Neural cell (in vitro differentiated cells): Measurements from ENCODE around the gene CCDC201.

Experiments used
- MXI1 ChIP-seq: fragments of 450-650 bp; conservative IDR thresholded peaks from 2 replicates; pipeline ENCODE4 v1.6.1; 2014; ENCODE audit warnings: antibody characterized with exemption, mild to moderate bottlenecking; ENCODE audit not compliant: poor library complexity, severe bottlenecking
- TF ChIP-seq, protein P1 (sequence below): fragments of 450-650 bp; IDR thresholded peaks from 2 replicates; pipeline ENCODE4 v1.5.1; 2014; ENCODE audit warnings: antibody characterized with exemption, mild to moderate bottlenecking, moderate library complexity; ENCODE audit not compliant: poor library complexity, severe bottlenecking

DNA sequence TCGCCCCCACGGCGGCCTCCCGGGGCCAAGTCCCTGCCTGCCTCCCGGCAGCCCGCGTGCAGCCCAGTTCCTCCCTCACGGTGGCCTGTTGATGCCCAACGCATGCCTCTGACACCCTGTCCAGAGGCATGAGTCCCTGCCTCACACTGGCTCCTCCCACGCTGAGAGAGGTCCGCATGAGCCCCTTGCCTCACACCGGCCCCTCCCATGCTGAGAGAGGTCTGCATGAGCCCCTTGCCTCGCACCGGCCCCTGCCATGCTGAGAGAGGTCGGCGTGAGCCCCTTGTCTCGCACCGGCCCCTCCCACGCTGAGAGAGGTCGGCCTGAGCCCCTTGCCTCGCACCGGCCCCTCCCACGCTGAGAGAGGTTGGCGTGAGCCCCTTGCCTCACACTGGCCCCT lies 59.9 kb downstream of the CCDC201 start:
- TF ChIP-seq, protein P1, sequence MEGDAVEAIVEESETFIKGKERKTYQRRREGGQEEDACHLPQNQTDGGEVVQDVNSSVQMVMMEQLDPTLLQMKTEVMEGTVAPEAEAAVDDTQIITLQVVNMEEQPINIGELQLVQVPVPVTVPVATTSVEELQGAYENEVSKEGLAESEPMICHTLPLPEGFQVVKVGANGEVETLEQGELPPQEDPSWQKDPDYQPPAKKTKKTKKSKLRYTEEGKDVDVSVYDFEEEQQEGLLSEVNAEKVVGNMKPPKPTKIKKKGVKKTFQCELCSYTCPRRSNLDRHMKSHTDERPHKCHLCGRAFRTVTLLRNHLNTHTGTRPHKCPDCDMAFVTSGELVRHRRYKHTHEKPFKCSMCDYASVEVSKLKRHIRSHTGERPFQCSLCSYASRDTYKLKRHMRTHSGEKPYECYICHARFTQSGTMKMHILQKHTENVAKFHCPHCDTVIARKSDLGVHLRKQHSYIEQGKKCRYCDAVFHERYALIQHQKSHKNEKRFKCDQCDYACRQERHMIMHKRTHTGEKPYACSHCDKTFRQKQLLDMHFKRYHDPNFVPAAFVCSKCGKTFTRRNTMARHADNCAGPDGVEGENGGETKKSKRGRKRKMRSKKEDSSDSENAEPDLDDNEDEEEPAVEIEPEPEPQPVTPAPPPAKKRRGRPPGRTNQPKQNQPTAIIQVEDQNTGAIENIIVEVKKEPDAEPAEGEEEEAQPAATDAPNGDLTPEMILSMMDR = no peak
- no peak for TF ChIP-seq MXI1
